HCT116 (cell line): Measurements from ENCODE around the gene NMUR1. TPM values are rescaled to one million over a fixed set of nuclear protein-coding genes. Genes with fewer than 3 reads are reported as not detected.

ENCODE experiments used
- ATAC-seq: fragments of 200-7000 bp; cut with Tn5 transposase; 2 replicates; pipeline ENCODE4 v1.9.1; 2020; ENCODE audit warnings: mild to moderate bottlenecking, moderate library complexity
- BruUV-seq: library from RNA; stranded (reverse); fragments of 400-500 nt; replicated peaks from 2 replicates; lab custom pipeline; 2021; lab: Mats Ljungman, UMichigan
- CTCF ChIA-PET: fragments of 300-600 bp; sonication (Branson Sonifier 250); formaldehyde crosslinking; loops from one replicate; lab custom pipeline; 2021; ENCODE audit warnings: antibody characterized with exemption; lab: Charles Lee
- POLR2A ChIA-PET: fragments of 300-600, 350-600 bp; sonication (Branson Sonifier 250); formaldehyde crosslinking; loops from one replicate; lab custom pipeline; 2021; ENCODE audit warnings: antibody characterized with exemption; lab: Charles Lee
- RAD21 ChIA-PET, 2 experiments: fragments of 300-600 bp; sonication (Branson Sonifier 250); formaldehyde crosslinking; loops; one replicate each; lab custom pipeline; 2023; ENCODE audit warnings: low total read pairs in 2 of 2; ENCODE audit not compliant: uncharacterized antibody in 2 of 2, unreplicated experiment in 2 of 2, low non-redundant PET in 1 of 2; lab: Charles Lee
- DNase-seq: peaks from one replicate; pipeline ENCODE4 v3.0.0-alpha.2; 2010; ENCODE audit warnings: low read depth, low spot score
- H2AFZ ChIP-seq: fragments of 200-600 bp; shearing (Covaris generic), sonication (generic); 2 replicates; pipeline ENCODE4 v1.6.1; 2017; ENCODE audit warnings: low read depth, mixed run types, mixed read lengths, antibody characterized with exemption, low read length; ENCODE audit not compliant: poor library complexity, severe bottlenecking
- H3K27ac ChIP-seq: 2 replicates; pipeline ENCODE4 v1.5.1; 2012; ENCODE audit warnings: low read depth, low read length
- H3K27me3 ChIP-seq: fragments of 200-600 bp; sonication (generic); 2 replicates; pipeline ENCODE4 v1.6.1; 2016; ENCODE audit warnings: mixed run types, low read length, mixed read lengths; ENCODE audit not compliant: insufficient read depth
- H3K36me3 ChIP-seq, 2 experiments: fragments of 200-500 bp in 1 of 2; fragments of 200-600 bp in 1 of 2; sonication (Bioruptor generic) in 1 of 2; sonication (generic) in 1 of 2; 2 replicates each; pipeline versions ENCODE4 v1.5.1 to v1.6.1; 2014 to 2016; ENCODE audit warnings: low read length in 2 of 2, inconsistent platforms in 1 of 2, mixed read lengths in 1 of 2, mixed run types in 1 of 2; ENCODE audit not compliant: insufficient read depth in 2 of 2, control insufficient read depth in 1 of 2
- H3K4me1 ChIP-seq, 2 experiments: fragments of 200-600 bp in 1 of 2; sonication (generic) in 1 of 2; 2 replicates each; pipeline versions ENCODE4 v1.5.1 to v1.6.1; 2012 to 2017; ENCODE audit warnings: low read length in 2 of 2, inconsistent platforms in 1 of 2, mild to moderate bottlenecking in 1 of 2, mixed read lengths in 1 of 2, mixed run types in 1 of 2, moderate library complexity in 1 of 2; ENCODE audit not compliant: insufficient read depth in 2 of 2, control insufficient read depth in 1 of 2
- H3K4me2 ChIP-seq: fragments of 200-600 bp; sonication (generic); 2 replicates; pipeline ENCODE4 v1.6.1; 2017; ENCODE audit warnings: mixed run types, low read length, mixed read lengths
- H3K4me3 ChIP-seq, 2 experiments: fragments of 200-600 bp in 1 of 2; sonication (generic) in 1 of 2; replicated peaks in 1 of 2; 2 replicates each; pipeline ENCODE4 v1.5.1; 2011 to 2016; ENCODE audit warnings: low read length in 2 of 2, control low read depth in 1 of 2, low read depth in 1 of 2, mild to moderate bottlenecking in 1 of 2, mixed read lengths in 1 of 2, mixed run types in 1 of 2
- H3K79me2 ChIP-seq: fragments of 200-600 bp; sonication (generic); 2 replicates; pipeline ENCODE4 v1.6.1; 2017; ENCODE audit warnings: mild to moderate bottlenecking, mixed run types, low read length, moderate library complexity, mixed read lengths; ENCODE audit not compliant: insufficient read depth
- H3K9ac ChIP-seq: fragments of 200-600 bp; sonication (generic); 2 replicates; pipeline ENCODE4 v1.6.1; 2016; ENCODE audit warnings: low read length, mixed read lengths
- H3K9me2 ChIP-seq: fragments of 200-600 bp; sonication (generic), shearing (Covaris generic); 2 replicates; pipeline ENCODE4 v1.6.1; 2017; ENCODE audit warnings: mixed run types, mild to moderate bottlenecking, moderate library complexity; ENCODE audit not compliant: insufficient read depth
- H3K9me3 ChIP-seq, 2 experiments: fragments of 200-500 bp in 1 of 2; fragments of 200-600 bp in 1 of 2; sonication (Bioruptor generic) in 1 of 2; sonication (generic) in 1 of 2; 2 replicates each; pipeline ENCODE4 v1.6.1; 2014 to 2017; ENCODE audit warnings: low read length in 2 of 2, mixed read lengths in 2 of 2, inconsistent platforms in 1 of 2, low read depth in 1 of 2, mild to moderate bottlenecking in 1 of 2, mixed run types in 1 of 2, moderate library complexity in 1 of 2; ENCODE audit not compliant: control insufficient read depth in 1 of 2, insufficient read depth in 1 of 2
- H4K20me1 ChIP-seq: fragments of 200-600 bp; sonication (generic), shearing (Covaris generic); 2 replicates; pipeline ENCODE4 v1.6.1; 2017; ENCODE audit warnings: mixed run types, mild to moderate bottlenecking, moderate library complexity; ENCODE audit not compliant: insufficient read depth
- CBX3 ChIP-seq: IDR thresholded peaks from 2 replicates; pipeline ENCODE4 v1.6.1; 2012; ENCODE audit warnings: low read depth
- CEBPB ChIP-seq: IDR thresholded peaks from 2 replicates; pipeline ENCODE4 v1.6.1; 2012; ENCODE audit warnings: low read depth
- EGR1 ChIP-seq: IDR thresholded peaks from 2 replicates; pipeline ENCODE4 v1.6.1; 2012; ENCODE audit warnings: low read depth
- EZH2phosphoT487 ChIP-seq: fragments of 200-600 bp; IDR thresholded peaks from 2 replicates; pipeline ENCODE4 v1.6.1; 2018; ENCODE audit warnings: antibody characterized with exemption, borderline replicate concordance
- FOSL1 ChIP-seq: IDR thresholded peaks from 2 replicates; pipeline ENCODE4 v1.6.1; 2012; ENCODE audit warnings: low read depth
- JUND ChIP-seq: IDR thresholded peaks from 2 replicates; pipeline ENCODE4 v1.6.1; 2012
- RAD21 ChIP-seq: IDR thresholded peaks from 2 replicates; pipeline ENCODE4 v1.6.1; 2012; ENCODE audit warnings: low read depth, mild to moderate bottlenecking
- SIN3A ChIP-seq: IDR thresholded peaks from 2 replicates; pipeline ENCODE4 v1.6.1; 2012; ENCODE audit warnings: low read depth
- SP1 ChIP-seq: IDR thresholded peaks from 2 replicates; pipeline ENCODE4 v1.6.1; 2012; ENCODE audit warnings: low read depth
- SRF ChIP-seq: IDR thresholded peaks from 2 replicates; pipeline ENCODE4 v1.6.1; 2012; ENCODE audit warnings: low read depth
- TCF7L2 ChIP-seq: IDR thresholded peaks from 2 replicates; pipeline ENCODE4 v1.7.0; 2011; ENCODE audit warnings: borderline replicate concordance, inconsistent platforms; ENCODE audit not compliant: insufficient read depth, insufficient read length; ENCODE audit errors: extremely low read depth
- YY1 ChIP-seq: IDR thresholded peaks from 2 replicates; pipeline ENCODE4 v1.6.1; 2011; ENCODE audit warnings: low read length, low read depth, moderate library complexity, mild to moderate bottlenecking; ENCODE audit not compliant: insufficient replicate concordance; ENCODE audit errors: extremely low read depth
- ZFX ChIP-seq: fragments of 450-650 bp; IDR thresholded peaks from 2 replicates; pipeline ENCODE4 v1.6.1; 2017
- ZNF274 ChIP-seq: fragments of 200-500 bp; sonication (Bioruptor generic); IDR thresholded peaks from 2 replicates; pipeline ENCODE4 v1.6.1; 2014; ENCODE audit warnings: mild to moderate bottlenecking, low read depth, low read length, inconsistent platforms
- intact Hi-C: fragments of 100-400 bp; cut with micrococcal nuclease; formaldehyde crosslinking; loops from 2 replicates; pipeline ENCODE4 v1.10.0; 2022
- total RNA-seq: library from RNA; stranded (reverse); gene quantifications from one replicate; pipeline ENCODE4 v1.2.1, GENCODE V29; 2021; ENCODE audit not compliant: unreplicated experiment
- TF ChIP-seq, protein P1 (sequence below), 3 experiments: fragments of 200-600 bp in 1 of 3; sonication (generic) in 1 of 3; IDR thresholded peaks in 2 of 3; conservative IDR thresholded peaks in 1 of 3; 2 replicates each; pipeline ENCODE4 v1.5.1; 2012 to 2017; ENCODE audit warnings: low read depth in 2 of 3, low read length in 2 of 3, antibody characterized with exemption in 1 of 3, borderline replicate concordance in 1 of 3, control low read depth in 1 of 3, mild to moderate bottlenecking in 1 of 3, mixed read lengths in 1 of 3, mixed run types in 1 of 3, moderate library complexity in 1 of 3; ENCODE audit not compliant: insufficient read depth in 1 of 3

Gene NMUR1
- total RNA-seq, 1 experiment from 2014 or later: not detected

DNA sequence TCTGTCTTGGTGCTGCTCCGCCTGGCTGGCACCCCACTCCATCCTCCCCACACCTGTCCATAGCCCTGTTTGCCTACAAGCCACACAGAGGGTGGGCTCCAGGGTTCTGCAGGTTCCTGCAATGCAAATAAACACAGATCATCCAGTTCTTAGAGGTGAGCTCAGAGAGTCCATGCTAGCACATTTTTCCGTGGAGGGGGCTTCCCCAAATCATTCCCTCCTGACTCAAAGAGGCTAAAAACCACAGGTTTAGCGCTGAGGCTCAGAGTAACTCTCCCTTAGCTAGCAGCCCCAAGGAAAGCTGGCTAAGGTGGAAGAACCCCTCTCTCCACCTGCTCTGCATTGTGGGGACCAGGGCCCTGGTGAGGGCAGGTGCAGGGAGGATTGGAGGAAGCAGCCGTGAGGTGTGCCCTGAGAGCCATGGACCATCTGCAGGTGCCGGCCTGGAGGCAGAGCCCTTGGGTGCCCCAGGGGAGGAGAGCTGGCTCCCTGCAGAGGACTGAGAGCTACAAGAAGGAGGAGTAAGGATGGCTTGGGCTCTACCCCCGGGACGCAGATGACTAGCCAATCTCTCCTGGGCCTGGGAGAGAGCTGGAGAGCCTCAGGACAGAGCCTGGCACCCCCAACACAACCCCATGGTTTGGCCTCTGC, 38.7 kb upstream of the NMUR1 start:
- no peaks in the 10 kb centered on the region for H3K27me3 ChIP-seq
- H3K36me3 ChIP-seq: no peaks in the 10 kb centered on the region
- H3K27ac ChIP-seq: no peak overlapping the region
- DNase-seq (no peak), ATAC-seq (no peak)
- RAD21 ChIA-PET: no interaction called here
- intact Hi-C loops: no loop called here
- TF ChIP-seq CBX3: no peak
- TF ChIP-seq CEBPB: no peak
- no peaks in the 10 kb centered on the region for H3K9me3 ChIP-seq
- no peaks in the 10 kb centered on the region for H3K79me2 ChIP-seq
- H4K20me1 ChIP-seq: no peaks in the 10 kb centered on the region
- no peaks in the 10 kb centered on the region for H3K4me1 ChIP-seq
- H2AFZ ChIP-seq: no peak overlapping the region
- POLR2A ChIA-PET: no interaction called here
- no peak overlapping the region for H3K4me2 ChIP-seq
- H3K9me2 ChIP-seq: no peaks in the 10 kb centered on the region
- no peak overlapping the region for H3K4me3 ChIP-seq
- CTCF ChIA-PET: interaction anchor here (0.6 kb wide), 1 partner anchor 82 kb away, joined by 3 read pairs; no protein-coding TSS in a partner anchor
- BruUV-seq: no TSS peak
- H3K9ac ChIP-seq: no peak overlapping the region

DNA sequence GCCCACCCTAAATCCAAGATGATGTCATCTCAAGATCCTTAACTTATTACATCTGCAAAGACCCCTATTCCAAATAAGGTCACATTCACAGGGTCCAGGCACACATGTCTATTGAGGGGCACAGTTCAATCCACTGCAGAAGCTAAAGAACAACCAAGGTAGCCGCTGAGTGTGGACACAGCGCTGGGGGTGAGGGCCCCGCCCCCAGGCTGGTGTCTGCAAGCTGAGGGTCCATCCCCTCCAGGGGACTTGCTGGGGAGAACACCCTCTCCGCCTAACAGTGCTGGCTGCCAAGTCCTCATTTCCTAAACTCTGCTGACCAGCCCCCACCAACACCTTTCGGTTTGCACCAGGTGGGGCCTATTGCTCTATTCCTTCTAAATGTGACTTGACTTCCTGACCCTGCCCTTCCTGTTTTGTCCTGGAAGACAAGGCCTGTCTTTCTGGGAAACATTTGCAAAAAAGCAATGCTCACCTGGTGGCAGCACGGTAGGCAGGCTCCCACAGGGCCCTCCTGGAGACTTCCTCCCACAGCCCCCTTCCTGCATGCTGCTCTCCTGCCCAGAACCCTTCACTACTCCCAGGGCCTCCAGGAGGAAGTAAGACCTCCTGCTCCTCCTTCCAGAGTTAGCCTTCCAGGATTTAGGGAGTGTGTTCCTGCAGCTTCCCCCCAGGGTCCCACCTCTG, 38.0 kb upstream of the NMUR1 start:
- H3K4me3 ChIP-seq: no peak overlapping the region
- no peak overlapping the region for H3K9ac ChIP-seq
- H4K20me1 ChIP-seq: no peaks in the 10 kb centered on the region
- H2AFZ ChIP-seq: no peak overlapping the region
- no peaks in the 10 kb centered on the region for H3K27me3 ChIP-seq
- CTCF ChIA-PET: no interaction called here
- POLR2A ChIA-PET: no interaction called here
- H3K36me3 ChIP-seq: no peaks in the 10 kb centered on the region
- no peaks in the 10 kb centered on the region for H3K79me2 ChIP-seq
- ATAC-seq (no peak), DNase-seq (no peak)
- H3K9me3 ChIP-seq: no peaks in the 10 kb centered on the region
- no peaks in the 10 kb centered on the region for H3K9me2 ChIP-seq
- RAD21 ChIA-PET: no interaction called here
- no TSS peak for BruUV-seq
- no peak overlapping the region for H3K4me2 ChIP-seq
- no peaks in the 10 kb centered on the region for H3K4me1 ChIP-seq
- H3K27ac ChIP-seq: no peak overlapping the region
- intact Hi-C loops: no loop called here
- TF ChIP-seq TCF7L2 (no peak), SIN3A (no peak), EGR1 (no peak), FOSL1 (no peak), ZNF274 (no peak), EZH2phosphoT487 (no peak), CEBPB (no peak), ZFX (no peak), JUND (no peak), YY1 (no peak), SP1 (no peak), SRF (no peak), RAD21 (no peak)
- TF ChIP-seq, protein P1, sequence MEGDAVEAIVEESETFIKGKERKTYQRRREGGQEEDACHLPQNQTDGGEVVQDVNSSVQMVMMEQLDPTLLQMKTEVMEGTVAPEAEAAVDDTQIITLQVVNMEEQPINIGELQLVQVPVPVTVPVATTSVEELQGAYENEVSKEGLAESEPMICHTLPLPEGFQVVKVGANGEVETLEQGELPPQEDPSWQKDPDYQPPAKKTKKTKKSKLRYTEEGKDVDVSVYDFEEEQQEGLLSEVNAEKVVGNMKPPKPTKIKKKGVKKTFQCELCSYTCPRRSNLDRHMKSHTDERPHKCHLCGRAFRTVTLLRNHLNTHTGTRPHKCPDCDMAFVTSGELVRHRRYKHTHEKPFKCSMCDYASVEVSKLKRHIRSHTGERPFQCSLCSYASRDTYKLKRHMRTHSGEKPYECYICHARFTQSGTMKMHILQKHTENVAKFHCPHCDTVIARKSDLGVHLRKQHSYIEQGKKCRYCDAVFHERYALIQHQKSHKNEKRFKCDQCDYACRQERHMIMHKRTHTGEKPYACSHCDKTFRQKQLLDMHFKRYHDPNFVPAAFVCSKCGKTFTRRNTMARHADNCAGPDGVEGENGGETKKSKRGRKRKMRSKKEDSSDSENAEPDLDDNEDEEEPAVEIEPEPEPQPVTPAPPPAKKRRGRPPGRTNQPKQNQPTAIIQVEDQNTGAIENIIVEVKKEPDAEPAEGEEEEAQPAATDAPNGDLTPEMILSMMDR (IDR thresholded peaks at IDR 0.05 in 2 of 3, conservative IDR thresholded peaks at IDR 0.05 in 1 of 3; ENCODE audit: borderline replicate concordance in 1 of 3, insufficient read depth in 1 of 3, low read depth in 2 of 3, low read length in 2 of 3): no peak
